HL-60 (cell line): ENCODE data around the gene LRRC4C.

Experiments used
- DNase-seq, 2 experiments: peaks; one replicate each; pipeline ENCODE4 v3.0.0-alpha.2; 2010 to 2020; ENCODE audit warnings: low read depth in 1 of 2, low spot score in 1 of 2
- H3K27ac ChIP-seq: fragments of 250-450 bp; sonication (Bioruptor Pico); replicated peaks from 2 replicates; pipeline ENCODE4 v1.5.1; 2020; ENCODE audit warnings: mild to moderate bottlenecking, moderate library complexity
- H3K27me3 ChIP-seq: fragments of 250-450 bp; sonication (Bioruptor Pico); 2 replicates; pipeline ENCODE4 v1.5.1; 2021; ENCODE audit warnings: mild to moderate bottlenecking, moderate library complexity; ENCODE audit not compliant: insufficient read depth, poor library complexity, severe bottlenecking
- H3K4me3 ChIP-seq: replicated peaks from 2 replicates; pipeline ENCODE4 v1.5.1; 2011; ENCODE audit warnings: mild to moderate bottlenecking, control low read depth, low read length; ENCODE audit not compliant: insufficient read depth
- CTCF ChIP-seq: IDR thresholded peaks from one replicate; pipeline ENCODE4 v1.5.1; 2011; ENCODE audit warnings: low read length, control low read depth, inconsistent platforms; ENCODE audit not compliant: insufficient read depth
- GABPA ChIP-seq: IDR thresholded peaks from 2 replicates; pipeline ENCODE4 v1.6.1; 2012; ENCODE audit warnings: low read depth
- POLR2AphosphoS5 ChIP-seq: IDR thresholded peaks from 2 replicates; pipeline ENCODE4 v1.6.1; 2012; ENCODE audit warnings: low read depth
- REST ChIP-seq: IDR thresholded peaks from 2 replicates; pipeline ENCODE4 v1.6.1; 2012; ENCODE audit warnings: low read depth; ENCODE audit not compliant: insufficient replicate concordance
- SPI1 ChIP-seq: IDR thresholded peaks from 2 replicates; pipeline ENCODE4 v1.6.1; 2012; ENCODE audit warnings: low read depth, mild to moderate bottlenecking, borderline replicate concordance

The LRRC4C gene

GRCh38 chr11:40133498-40133897, 1326.0 kb downstream of the LRRC4C start:
- DNase-seq = no peak
- Histone ChIP-seq H3K27ac (no peak overlapping the region), H3K4me3 (no peak overlapping the region), H3K27me3 (no peaks in the 10 kb centered on the region)
- TF ChIP-seq GABPA = no peak
- TF ChIP-seq SPI1 = no peak
- no peak for TF ChIP-seq POLR2AphosphoS5
- no peak for TF ChIP-seq CTCF
- no peak for TF ChIP-seq REST

- no peak overlapping the region for H3K27ac ChIP-seq
- no peaks in the 10 kb centered on the region for H3K27me3 ChIP-seq
- no peak for DNase-seq
- no peak for TF ChIP-seq SPI1
- TF ChIP-seq CTCF = no peak
- no peak for TF ChIP-seq POLR2AphosphoS5
- TF ChIP-seq REST = no peak
- TF ChIP-seq GABPA = no peak
- H3K4me3 ChIP-seq = no peak overlapping the region
Observed at GRCh38 chr11:40132912-40133311, 1326.5 kb downstream of the LRRC4C start.

GRCh38 chr11:40130427-40130826, 1329.0 kb downstream of the LRRC4C start:
- no peak overlapping the region for H3K27ac ChIP-seq
- DNase-seq = no peak
- H3K27me3 ChIP-seq = no peaks in the 10 kb centered on the region
- TF ChIP-seq REST (no peak), POLR2AphosphoS5 (no peak), GABPA (no peak), SPI1 (no peak), CTCF (no peak)
- no peak overlapping the region for H3K4me3 ChIP-seq
